GM19372 (cell line): Measurements from ENCODE around the gene HPCAL1.

Source experiments
- ATAC-seq: cut with Tn5 transposase; IDR thresholded peaks from one replicate; pipeline ENCODE4 v1.9.1; 2021; ENCODE audit warnings: mild to moderate bottlenecking, low read depth, moderate library complexity; ENCODE audit not compliant: unreplicated experiment

Gene HPCAL1

GRCh38 chr2:10267551-10268465, 34.9 kb upstream of the HPCAL1 start:
- no peak for ATAC-seq

- no peak for ATAC-seq
These were observed 33.4 kb upstream of the HPCAL1 start for GRCh38 chr2:10269291-10269690.

GRCh38 chr2:10269711-10270610, 32.7 kb upstream of the HPCAL1 start:
- no peak for ATAC-seq

- no peak for ATAC-seq
These were observed 31.2 kb upstream of the HPCAL1 start for GRCh38 chr2:10271509-10271908.

GRCh38 chr2:10271946-10272345, 30.8 kb upstream of the HPCAL1 start:
- ATAC-seq, result no peak

GRCh38 chr2:10272464-10272863, 30.2 kb upstream of the HPCAL1 start:
- no peak for ATAC-seq

- no peak for ATAC-seq
These were observed 29.2 kb upstream of the HPCAL1 start for GRCh38 chr2:10273215-10274175.

GRCh38 chr2:10274376-10274775, 28.3 kb upstream of the HPCAL1 start:
- no peak for ATAC-seq

GRCh38 chr2:10274983-10275802, 27.5 kb upstream of the HPCAL1 start:
- no peak for ATAC-seq

GRCh38 chr2:10276481-10277292, 26.0 kb upstream of the HPCAL1 start:
- ATAC-seq, result no peak

- ATAC-seq, result no peak
These were observed 25.2 kb upstream of the HPCAL1 start for GRCh38 chr2:10277293-10278028.

GRCh38 chr2:10278029-10278762, 24.5 kb upstream of the HPCAL1 start:
- no peak for ATAC-seq

- no peak for ATAC-seq
These were observed 23.8 kb upstream of the HPCAL1 start for GRCh38 chr2:10278763-10279471.

- ATAC-seq, result no peak
These were observed 23.2 kb upstream of the HPCAL1 start for GRCh38 chr2:10279472-10279870.

GRCh38 chr2:10279946-10280463, 22.7 kb upstream of the HPCAL1 start:
- ATAC-seq, result no peak

- no peak for ATAC-seq
These were observed 20.8 kb upstream of the HPCAL1 start for GRCh38 chr2:10281891-10282290.
